BLaER1 (cell line): ENCODE data around the gene RADIL.

ENCODE experiments used
- H3K27ac ChIP-seq: shearing (Covaris generic); formaldehyde crosslinking; 2 replicates; pipeline ENCODE4 v1.8.1; 2022
- H3K27me3 ChIP-seq: shearing (Covaris generic); formaldehyde crosslinking; 2 replicates; pipeline ENCODE4 v1.8.1; 2022
- H3K36me3 ChIP-seq: shearing (Covaris generic); formaldehyde crosslinking; 2 replicates; pipeline ENCODE4 v1.8.1; 2022
- H3K4me1 ChIP-seq: shearing (Covaris generic); formaldehyde crosslinking; 2 replicates; pipeline ENCODE4 v1.8.1; 2022
- H3K4me2 ChIP-seq: shearing (Covaris generic); formaldehyde crosslinking; 2 replicates; pipeline ENCODE4 v1.8.1; 2022
- H3K4me3 ChIP-seq: shearing (Covaris generic); formaldehyde crosslinking; 2 replicates; pipeline ENCODE4 v1.8.1; 2022
- H3K9ac ChIP-seq: shearing (Covaris generic); formaldehyde crosslinking; 2 replicates; pipeline ENCODE4 v1.8.1; 2022
- H3K9me3 ChIP-seq: shearing (Covaris generic); formaldehyde crosslinking; 2 replicates; pipeline ENCODE4 v1.8.1; 2022
- H4K20me1 ChIP-seq: shearing (Covaris generic); formaldehyde crosslinking; 2 replicates; pipeline ENCODE4 v1.8.1; 2022
- Cebpa-rat ChIP-seq: shearing (Covaris generic); IDR thresholded peaks from 2 replicates; pipeline ENCODE4 v1.8.1; 2022

RADIL gene

DNA sequence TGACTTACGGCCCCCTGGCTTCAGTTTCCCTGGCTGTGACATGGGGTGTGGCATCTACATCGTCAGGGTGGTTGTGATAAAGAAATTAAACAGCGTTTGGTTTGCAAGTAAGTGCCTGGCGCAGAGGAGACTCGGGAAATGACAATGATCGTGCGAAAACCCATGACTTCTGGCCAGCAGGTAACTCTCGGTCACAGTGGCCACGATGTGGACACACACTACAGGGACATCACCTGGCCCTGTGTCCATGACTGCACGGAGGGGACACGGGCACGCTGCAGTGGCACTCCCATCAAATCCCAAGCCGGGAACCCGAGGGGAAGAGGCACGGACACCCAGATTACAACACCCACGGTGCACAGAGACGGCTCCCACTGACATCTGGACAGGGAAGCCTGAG lies 50.3 kb downstream of the RADIL start:
- H3K4me2 ChIP-seq, result no peak overlapping the region
- H3K4me1 ChIP-seq, result peaks cover 43% of the 10 kb centered on the region
- H3K36me3 ChIP-seq, result peaks cover 42% of the 10 kb centered on the region
- H3K27ac ChIP-seq, result no peak overlapping the region
- no peaks in the 10 kb centered on the region for H3K9me3 ChIP-seq
- no peak overlapping the region for H3K4me3 ChIP-seq
- peaks cover 23% of the 10 kb centered on the region for H4K20me1 ChIP-seq
- H3K9ac ChIP-seq, result peak overlapping the region; percentile 17; the same call in 1 of the 2 replicates
- TF ChIP-seq Cebpa-rat, result no peak
- no peaks in the 10 kb centered on the region for H3K27me3 ChIP-seq

DNA sequence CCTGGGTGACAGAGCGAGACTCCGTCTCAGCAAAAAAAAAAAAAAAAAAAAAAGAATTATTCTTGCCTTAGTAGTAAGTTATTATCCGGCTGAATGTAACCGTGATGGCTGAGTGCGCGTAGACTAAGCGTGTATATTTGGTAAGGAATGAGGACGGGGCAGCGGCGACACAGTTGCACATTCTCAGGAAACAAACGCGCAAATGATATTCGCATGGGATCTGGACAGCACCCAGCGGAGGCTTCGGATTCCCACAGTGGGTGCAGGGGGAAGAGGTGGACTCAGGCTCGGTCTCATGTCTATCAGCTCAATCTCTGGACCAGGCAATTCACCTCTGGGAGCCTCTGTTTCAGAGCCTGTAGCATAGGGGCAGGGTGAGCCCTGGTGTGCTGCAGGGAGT lies 50.8 kb downstream of the RADIL start:
- Histone ChIP-seq H3K27me3 (no peaks in the 10 kb centered on the region), H3K27ac (no peak overlapping the region), H3K36me3 (peaks cover 42% of the 10 kb centered on the region), H3K4me3 (no peak overlapping the region), H3K4me1 (peaks cover 38% of the 10 kb centered on the region), H3K9me3 (no peaks in the 10 kb centered on the region), H3K9ac (no peak overlapping the region), H4K20me1 (peaks cover 18% of the 10 kb centered on the region), H3K4me2 (no peak overlapping the region)
- TF ChIP-seq Cebpa-rat, result no peak

DNA sequence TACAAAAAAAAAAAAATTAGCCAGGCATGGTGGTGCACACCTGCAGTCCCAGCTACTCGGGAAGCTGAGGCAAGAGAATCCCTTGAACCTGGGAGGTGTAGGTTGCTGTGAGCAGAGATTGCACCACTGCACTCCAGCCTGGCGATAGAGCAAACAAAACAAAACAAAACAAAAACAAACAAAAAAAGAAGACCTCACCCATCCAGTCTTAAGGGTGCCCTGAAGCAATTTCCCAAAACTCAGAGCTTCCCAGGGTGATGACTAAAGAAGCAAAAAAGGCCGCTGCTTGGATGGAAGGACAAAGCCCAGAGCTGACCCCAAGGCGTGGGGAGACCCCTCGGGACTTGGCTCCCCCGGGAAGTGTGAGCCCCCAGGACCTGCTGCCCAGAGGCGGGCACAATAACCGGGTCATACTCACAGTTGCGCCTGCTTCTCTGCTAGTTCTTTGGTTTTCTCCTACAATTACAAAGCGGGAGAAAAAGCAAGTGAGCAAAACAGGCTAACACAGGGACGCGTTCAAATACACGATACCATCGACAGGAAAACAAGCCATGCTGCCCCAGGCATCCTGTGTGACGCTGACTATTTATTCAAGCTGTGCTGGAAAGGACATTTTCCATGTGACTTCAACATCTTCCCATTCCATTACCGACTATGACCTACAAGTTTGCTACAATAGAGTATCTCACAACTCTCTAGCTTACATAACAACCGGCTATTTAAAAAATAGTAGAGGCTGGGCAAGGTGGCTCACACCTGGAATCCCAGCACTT lies 51.6 kb downstream of the RADIL start:
- Histone ChIP-seq H3K27me3 (no peaks in the 10 kb centered on the region), H3K4me3 (no peak overlapping the region), H4K20me1 (peaks cover 10% of the 10 kb centered on the region), H3K4me1 (peaks cover 30% of the 10 kb centered on the region), H3K9ac (no peak overlapping the region), H3K36me3 (peaks cover 42% of the 10 kb centered on the region), H3K9me3 (no peaks in the 10 kb centered on the region), H3K4me2 (no peak overlapping the region), H3K27ac (no peak overlapping the region)
- no peak for TF ChIP-seq Cebpa-rat

DNA sequence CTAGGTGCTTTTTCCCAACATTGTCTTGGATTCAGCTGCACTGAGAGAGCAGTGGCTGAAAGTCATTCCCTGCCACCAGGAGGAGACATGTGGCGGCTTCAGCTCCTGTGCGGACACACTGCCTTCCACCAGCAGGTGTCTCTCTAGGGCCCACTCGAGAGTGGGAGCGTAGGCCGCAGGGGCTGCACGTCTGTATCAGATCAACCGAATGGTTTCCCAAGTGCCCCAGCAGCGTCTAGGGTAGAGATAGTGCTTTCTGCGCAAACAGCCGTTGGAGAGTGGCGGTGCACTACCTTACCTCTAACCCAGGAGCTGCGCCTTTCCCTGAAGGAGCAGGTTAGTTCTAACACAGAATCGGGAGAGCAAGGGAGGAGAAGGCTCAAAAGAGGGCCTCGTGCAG lies 53.3 kb downstream of the RADIL start:
- TF ChIP-seq Cebpa-rat, result no peak
- Histone ChIP-seq H3K36me3 (peaks cover 33% of the 10 kb centered on the region), H3K9ac (no peak overlapping the region), H3K9me3 (no peaks in the 10 kb centered on the region), H3K4me1 (peaks cover 22% of the 10 kb centered on the region), H3K4me3 (no peak overlapping the region), H3K27ac (no peak overlapping the region), H3K27me3 (no peaks in the 10 kb centered on the region), H3K4me2 (no peak overlapping the region; the same call in 1 of the 2 replicates), H4K20me1 (no peaks in the 10 kb centered on the region)

DNA sequence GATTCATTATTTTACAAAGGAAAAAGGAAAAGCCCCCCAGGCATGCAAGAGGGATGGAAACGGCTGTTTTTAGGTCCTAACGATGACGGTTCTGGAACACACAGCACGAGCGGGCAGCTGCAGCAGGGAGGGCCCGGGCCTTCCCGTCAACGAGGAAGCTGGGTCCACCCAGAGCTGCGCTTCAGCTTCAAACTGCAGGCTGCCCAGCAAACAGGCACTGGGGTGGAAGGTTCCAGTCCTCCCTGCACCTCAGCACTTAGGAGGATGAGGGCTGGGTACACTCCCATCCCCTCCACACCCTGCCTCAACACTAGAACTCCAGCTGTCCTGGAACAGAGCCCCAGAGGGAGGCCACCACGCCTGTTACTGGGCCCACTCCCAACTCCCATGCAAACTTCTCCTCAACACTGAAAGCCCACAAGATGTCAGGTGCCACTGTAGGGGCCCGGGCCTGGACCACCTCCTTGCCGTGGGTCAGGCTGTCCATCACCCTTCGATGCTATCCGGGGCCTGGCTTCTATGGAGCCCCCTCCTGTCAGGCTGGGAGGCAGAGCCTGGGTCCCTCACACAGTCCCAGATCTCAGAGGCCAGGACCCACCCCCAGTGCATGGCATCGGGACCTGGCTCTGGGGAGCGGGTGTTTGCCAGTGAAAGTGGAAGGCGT lies 54.7 kb downstream of the RADIL start:
- Histone ChIP-seq H3K9me3 (no peaks in the 10 kb centered on the region), H3K27ac (no peak overlapping the region), H3K4me2 (no peak overlapping the region), H3K4me1 (peaks cover 29% of the 10 kb centered on the region), H3K27me3 (no peaks in the 10 kb centered on the region), H3K9ac (no peak overlapping the region), H3K4me3 (no peak overlapping the region), H3K36me3 (peaks cover 19% of the 10 kb centered on the region), H4K20me1 (no peaks in the 10 kb centered on the region)
- TF ChIP-seq Cebpa-rat, result no peak

DNA sequence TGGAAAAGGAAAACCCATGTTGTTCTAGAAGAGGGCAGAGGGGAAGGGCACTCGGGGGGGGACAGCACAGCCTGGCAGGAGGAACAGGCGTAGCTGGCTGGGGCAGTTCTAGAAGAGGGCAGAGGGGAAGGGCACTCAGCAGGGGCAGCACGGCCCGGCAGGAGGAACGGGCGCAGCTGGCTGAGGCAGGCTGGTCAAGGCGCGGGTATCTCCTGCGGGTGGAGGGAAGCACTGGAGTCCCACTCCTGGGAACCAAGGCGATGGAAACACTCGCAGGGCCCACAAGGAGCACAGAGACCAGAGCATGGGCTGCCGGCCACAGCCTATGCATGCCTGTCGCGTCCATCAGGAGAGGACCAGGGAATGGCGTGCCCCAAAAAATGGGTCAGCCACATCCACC lies 58.4 kb downstream of the RADIL start:
- Histone ChIP-seq H3K36me3 (peaks cover 7% of the 10 kb centered on the region), H3K4me2 (peak overlapping the region; percentile 37), H3K9ac (no peak overlapping the region), H3K9me3 (no peaks in the 10 kb centered on the region), H3K4me3 (no peak overlapping the region), H3K27me3 (no peaks in the 10 kb centered on the region), H3K4me1 (peaks cover 61% of the 10 kb centered on the region), H3K27ac (0 out of 2 replicates have a peak overlapping the region, but pooled peaks have one; percentile 35), H4K20me1 (no peaks in the 10 kb centered on the region)
- no peak for TF ChIP-seq Cebpa-rat

DNA sequence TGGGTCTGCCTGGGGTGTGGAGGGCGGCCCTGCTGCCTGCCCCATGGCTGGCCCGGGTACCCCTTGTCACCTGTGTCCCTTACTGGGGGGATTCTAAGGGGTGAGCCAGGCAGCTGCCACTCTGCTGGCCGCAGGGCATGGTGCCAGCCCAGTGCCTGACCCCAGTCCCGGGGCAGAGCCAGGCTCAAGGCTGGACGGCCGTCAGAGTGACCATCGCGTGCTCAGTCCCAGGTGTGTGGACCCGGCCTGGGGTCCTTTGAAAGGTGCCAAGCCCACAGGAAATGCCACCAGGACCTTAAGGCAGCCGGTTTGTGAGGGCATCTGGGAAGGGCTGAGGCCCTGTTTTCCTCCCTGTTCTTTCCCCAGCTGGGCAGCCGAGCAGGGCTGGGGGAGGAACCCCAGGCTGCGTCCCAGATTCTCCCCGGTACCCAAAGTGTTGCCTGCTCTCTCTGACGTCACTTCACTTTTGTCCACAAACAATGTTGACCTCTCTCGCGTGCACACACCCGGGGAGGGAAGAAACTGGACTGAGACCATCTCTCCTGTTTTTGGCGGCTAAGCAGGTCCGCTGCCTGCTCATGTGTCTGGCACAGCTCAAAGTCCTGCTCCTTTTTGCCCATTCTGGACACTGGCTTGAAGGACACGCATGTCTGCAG lies 59.3 kb downstream of the RADIL start:
- Histone ChIP-seq H3K9me3 (no peaks in the 10 kb centered on the region), H3K4me3 (no peak overlapping the region), H3K4me2 (0 out of 2 replicates have a peak overlapping the region, but pooled peaks have one; percentile 17), H3K27me3 (no peaks in the 10 kb centered on the region), H4K20me1 (no peaks in the 10 kb centered on the region), H3K9ac (no peak overlapping the region), H3K36me3 (peaks cover 3% of the 10 kb centered on the region), H3K4me1 (peaks cover 63% of the 10 kb centered on the region), H3K27ac (no peak overlapping the region)
- no peak for TF ChIP-seq Cebpa-rat

DNA sequence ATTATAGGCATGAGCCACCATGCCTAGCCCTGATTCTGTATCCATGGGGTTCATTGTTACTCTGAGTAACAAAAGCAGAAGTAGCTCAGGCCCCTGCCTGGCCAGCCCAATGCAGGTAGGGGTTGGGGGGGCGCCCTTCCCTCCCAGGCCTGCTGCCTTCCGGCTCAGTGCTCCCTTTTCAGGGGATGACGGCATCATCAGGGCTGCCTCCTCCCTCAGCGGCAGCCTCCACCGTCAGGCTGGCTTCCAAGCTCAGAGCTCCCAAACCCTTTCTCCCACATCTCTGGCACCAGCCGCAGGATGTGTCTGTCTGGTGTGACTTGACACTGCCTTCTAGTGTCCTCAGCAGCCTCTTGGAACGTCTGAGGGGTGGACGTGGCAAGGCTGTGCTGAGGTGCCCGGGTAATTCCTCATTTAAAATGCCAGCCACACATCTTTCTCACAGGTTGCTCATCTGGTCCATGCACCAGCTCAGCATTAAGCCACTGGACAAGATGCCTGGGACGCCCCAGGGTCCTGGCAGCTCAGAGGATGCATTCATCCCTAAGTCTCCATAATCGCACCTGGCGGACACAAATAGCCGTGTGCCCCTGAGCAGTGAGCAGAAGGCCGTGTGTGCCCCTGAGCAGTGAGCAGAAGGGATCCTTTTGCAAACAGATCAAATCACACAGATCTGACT lies 59.9 kb downstream of the RADIL start:
- Histone ChIP-seq H3K4me2 (0 out of 2 replicates have a peak overlapping the region, but pooled peaks have one; percentile 17), H3K27ac (0 out of 2 replicates have a peak overlapping the region, but pooled peaks have one; percentile 35), H3K9me3 (no peaks in the 10 kb centered on the region), H3K36me3 (no peaks in the 10 kb centered on the region), H3K4me3 (no peak overlapping the region), H3K9ac (no peak overlapping the region), H3K4me1 (peaks cover 70% of the 10 kb centered on the region), H3K27me3 (no peaks in the 10 kb centered on the region), H4K20me1 (no peaks in the 10 kb centered on the region)
- no peak for TF ChIP-seq Cebpa-rat

DNA sequence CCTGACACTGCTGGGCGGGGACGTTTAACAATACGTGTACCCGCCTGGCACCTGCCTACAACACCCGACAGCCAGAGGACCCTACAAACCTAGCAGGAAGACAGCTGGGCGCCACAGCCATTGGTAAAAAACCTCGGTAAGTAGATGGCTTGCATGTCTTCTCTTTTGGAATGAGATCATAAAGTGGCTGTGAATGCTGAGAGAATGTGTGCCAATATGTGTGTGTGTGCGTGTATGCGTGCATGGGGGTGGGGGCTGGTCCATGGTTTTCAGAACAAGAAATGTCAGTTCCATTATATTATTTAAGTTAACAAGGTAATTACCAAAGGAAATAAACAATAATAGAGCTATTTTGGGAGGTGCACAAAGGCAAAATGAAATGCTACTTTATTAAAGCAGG lies 60.8 kb downstream of the RADIL start:
- Histone ChIP-seq H4K20me1 (no peaks in the 10 kb centered on the region), H3K27ac (no peak overlapping the region), H3K9me3 (no peaks in the 10 kb centered on the region), H3K4me2 (peak overlapping the region; percentile 38), H3K9ac (no peak overlapping the region), H3K36me3 (no peaks in the 10 kb centered on the region), H3K4me3 (no peak overlapping the region), H3K4me1 (peaks cover 79% of the 10 kb centered on the region), H3K27me3 (no peaks in the 10 kb centered on the region)
- TF ChIP-seq Cebpa-rat, result no peak
